ENCODE measurements around the gene TSPAN14. TPM values are rescaled to one million over a fixed set of nuclear protein-coding genes. Genes with fewer than 3 reads are reported as not detected.

TSPAN14 gene
- total and polyA plus RNA-seq, 2 experiments from 2014 or later = 17.9 to 40.7 TPM

DNA sequence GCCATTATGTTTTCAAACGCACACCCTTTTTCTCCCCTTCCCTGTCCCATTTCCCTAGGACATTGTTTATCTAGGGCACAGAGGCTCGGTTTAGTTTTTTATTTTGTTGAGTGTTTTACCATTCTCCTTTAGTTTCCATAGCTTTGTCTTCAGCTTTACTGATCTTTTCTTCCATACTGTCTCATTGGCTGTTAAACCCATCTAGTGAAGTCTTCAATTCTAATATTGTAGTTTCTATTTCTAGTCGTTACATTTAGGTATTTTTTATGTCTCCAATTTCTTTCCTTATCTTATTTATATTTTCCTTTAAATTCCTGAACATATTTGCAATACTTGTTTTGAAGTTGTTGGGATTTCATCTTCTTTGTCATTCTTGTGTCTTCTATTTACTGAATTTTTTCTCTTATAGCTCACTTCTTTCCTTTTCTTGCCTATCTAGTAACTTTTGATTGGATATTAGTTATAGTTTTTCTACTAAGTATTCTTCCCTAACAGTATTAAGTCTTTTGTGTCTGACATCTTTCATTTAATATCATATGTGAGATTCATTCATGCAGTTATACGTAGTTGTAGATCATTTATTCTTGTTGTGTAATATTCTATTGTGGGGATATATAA lies 42.6 kb downstream of the TSPAN14 start (continued):
- TF ChIP-seq, protein P1, sequence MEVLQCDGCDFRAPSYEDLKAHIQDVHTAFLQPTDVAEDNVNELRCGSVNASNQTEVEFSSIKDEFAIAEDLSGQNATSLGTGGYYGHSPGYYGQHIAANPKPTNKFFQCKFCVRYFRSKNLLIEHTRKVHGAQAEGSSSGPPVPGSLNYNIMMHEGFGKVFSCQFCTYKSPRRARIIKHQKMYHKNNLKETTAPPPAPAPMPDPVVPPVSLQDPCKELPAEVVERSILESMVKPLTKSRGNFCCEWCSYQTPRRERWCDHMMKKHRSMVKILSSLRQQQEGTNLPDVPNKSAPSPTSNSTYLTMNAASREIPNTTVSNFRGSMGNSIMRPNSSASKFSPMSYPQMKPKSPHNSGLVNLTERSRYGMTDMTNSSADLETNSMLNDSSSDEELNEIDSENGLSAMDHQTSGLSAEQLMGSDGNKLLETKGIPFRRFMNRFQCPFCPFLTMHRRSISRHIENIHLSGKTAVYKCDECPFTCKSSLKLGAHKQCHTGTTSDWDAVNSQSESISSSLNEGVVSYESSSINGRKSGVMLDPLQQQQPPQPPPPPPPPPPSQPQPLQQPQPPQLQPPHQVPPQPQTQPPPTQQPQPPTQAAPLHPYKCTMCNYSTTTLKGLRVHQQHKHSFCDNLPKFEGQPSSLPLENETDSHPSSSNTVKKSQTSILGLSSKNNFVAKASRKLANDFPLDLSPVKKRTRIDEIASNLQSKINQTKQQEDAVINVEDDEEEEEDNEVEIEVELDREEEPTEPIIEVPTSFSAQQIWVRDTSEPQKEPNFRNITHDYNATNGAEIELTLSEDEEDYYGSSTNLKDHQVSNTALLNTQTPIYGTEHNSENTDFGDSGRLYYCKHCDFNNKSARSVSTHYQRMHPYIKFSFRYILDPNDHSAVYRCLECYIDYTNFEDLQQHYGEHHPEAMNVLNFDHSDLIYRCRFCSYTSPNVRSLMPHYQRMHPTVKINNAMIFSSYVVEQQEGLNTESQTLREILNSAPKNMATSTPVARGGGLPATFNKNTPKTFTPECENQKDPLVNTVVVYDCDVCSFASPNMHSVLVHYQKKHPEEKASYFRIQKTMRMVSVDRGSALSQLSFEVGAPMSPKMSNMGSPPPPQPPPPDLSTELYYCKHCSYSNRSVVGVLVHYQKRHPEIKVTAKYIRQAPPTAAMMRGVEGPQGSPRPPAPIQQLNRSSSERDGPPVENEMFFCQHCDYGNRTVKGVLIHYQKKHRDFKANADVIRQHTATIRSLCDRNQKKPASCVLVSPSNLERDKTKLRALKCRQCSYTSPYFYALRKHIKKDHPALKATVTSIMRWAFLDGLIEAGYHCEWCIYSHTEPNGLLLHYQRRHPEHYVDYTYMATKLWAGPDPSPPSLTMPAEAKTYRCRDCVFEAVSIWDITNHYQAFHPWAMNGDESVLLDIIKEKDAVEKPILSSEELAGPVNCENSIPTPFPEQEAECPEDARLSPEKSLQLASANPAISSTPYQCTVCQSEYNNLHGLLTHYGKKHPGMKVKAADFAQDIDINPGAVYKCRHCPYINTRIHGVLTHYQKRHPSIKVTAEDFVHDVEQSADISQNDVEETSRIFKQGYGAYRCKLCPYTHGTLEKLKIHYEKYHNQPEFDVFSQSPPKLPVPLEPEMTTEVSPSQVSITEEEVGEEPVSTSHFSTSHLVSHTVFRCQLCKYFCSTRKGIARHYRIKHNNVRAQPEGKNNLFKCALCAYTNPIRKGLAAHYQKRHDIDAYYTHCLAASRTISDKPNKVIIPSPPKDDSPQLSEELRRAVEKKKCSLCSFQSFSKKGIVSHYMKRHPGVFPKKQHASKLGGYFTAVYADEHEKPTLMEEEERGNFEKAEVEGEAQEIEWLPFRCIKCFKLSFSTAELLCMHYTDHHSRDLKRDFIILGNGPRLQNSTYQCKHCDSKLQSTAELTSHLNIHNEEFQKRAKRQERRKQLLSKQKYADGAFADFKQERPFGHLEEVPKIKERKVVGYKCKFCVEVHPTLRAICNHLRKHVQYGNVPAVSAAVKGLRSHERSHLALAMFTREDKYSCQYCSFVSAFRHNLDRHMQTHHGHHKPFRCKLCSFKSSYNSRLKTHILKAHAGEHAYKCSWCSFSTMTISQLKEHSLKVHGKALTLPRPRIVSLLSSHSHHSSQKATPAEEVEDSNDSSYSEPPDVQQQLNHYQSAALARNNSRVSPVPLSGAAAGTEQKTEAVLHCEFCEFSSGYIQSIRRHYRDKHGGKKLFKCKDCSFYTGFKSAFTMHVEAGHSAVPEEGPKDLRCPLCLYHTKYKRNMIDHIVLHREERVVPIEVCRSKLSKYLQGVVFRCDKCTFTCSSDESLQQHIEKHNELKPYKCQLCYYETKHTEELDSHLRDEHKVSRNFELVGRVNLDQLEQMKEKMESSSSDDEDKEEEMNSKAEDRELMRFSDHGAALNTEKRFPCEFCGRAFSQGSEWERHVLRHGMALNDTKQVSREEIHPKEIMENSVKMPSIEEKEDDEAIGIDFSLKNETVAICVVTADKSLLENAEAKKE (CRISPR knock-in tag; IDR thresholded peaks at IDR 0.05) = no peak
- TF ChIP-seq CREB1 (CRISPR knock-in tag; IDR thresholded peaks at IDR 0.05; ENCODE audit: low read depth) = no peak

DNA sequence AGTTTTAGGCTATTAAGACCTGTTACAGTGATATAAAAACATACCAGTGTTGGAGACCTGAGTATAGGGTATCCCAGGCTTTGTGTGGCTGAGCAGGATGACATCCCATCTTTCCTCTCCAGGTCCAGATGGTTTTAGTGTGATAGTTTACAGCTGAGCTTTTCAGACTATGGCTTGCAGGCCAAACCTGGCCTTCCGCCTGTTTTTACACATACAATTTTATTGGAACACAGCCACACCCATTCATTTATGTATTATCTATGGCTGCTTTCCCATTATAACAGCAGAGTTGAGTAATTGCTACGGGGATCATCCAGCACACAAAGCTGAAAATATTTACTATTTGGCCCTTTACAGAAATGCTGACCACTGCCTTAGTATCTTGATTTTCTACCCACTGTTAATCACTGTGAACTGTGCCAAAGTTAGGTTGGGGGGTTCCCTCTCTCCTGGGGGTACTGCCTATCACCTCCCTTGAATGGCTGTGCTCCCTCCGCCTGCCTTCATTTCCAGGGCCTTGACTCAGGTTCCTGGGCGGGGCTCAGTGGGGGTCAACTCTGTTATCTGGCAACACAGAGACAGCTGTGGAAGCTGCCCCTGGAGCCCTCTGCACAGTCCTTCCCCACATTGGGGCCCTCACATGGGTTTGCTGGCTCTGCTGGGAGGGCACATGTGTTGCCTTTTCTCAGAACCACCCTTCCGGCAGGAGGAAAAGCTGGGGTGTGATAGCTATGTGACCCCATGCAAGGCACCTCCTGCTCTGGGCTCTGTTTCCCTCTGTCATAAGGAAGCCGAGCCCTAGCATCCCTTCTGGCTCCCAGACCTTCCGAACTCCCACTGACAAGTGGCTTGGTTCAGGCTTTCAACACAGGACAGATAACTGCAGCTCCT lies 43.3 kb downstream of the TSPAN14 start:
- H3K4me1 Mint-ChIP-seq = peaks cover 34% of the 10 kb centered on the region
- no peaks in the 10 kb centered on the region; the same call in 2 of the 3 replicates for H3K9me3 Mint-ChIP-seq
- peaks cover 5% of the 10 kb centered on the region for H3K27me3 Mint-ChIP-seq (ENCODE audit: insufficient read depth, low read depth, poor library complexity)
- H3K27ac Mint-ChIP-seq = no peak overlapping the region
- Histone ChIP-seq H3K79me2 (replicated peaks; ENCODE audit: insufficient read depth) (peaks cover 89% of the 10 kb centered on the region), H4K20me1 (replicated peaks; ENCODE audit: insufficient read depth) (peaks cover 27% of the 10 kb centered on the region), H3K27ac (ENCODE audit: low read depth) (0 out of 2 replicates have a peak overlapping the region, but pooled peaks have one; percentile 26), H3K27me3 (ENCODE audit: insufficient read depth) (no peaks in the 10 kb centered on the region), H3K4me3 (no peak overlapping the region), H3K4me2 (no peak overlapping the region), H3K36me3 (ENCODE audit: insufficient read depth) (no peaks in the 10 kb centered on the region), H3F3A (replicated peaks; ENCODE audit: low read depth) (no peaks in the 10 kb centered on the region), H3K4me1 (ENCODE audit: insufficient read depth) (peaks cover 8% of the 10 kb centered on the region; the same call in 1 of the 2 replicates), H3K9me2 (ENCODE audit: insufficient read depth) (no peaks in the 10 kb centered on the region), H2AFZ (no peak overlapping the region)
- DNase-seq (ENCODE audit: low spot score) = no peak
- no peak overlapping the region for H3K4me3 Mint-ChIP-seq
- H3K36me3 Mint-ChIP-seq (ENCODE audit: low read depth) = peaks cover 11% of the 10 kb centered on the region; the same call in 1 of the 3 replicates
- peak; percentile 14; the same call in 1 of the 3 replicates for ATAC-seq
- TF ChIP-seq, protein P1 (CRISPR knock-in tag; IDR thresholded peaks at IDR 0.05) = no peak
- TF ChIP-seq POLR2AphosphoS5 (IDR thresholded peaks at IDR 0.05; ENCODE audit: low read depth) (no peak), JUNB (IDR thresholded peaks at IDR 0.05; ENCODE audit: unreplicated experiment) (no peak), ZNF331 (CRISPR knock-in tag; IDR thresholded peaks at IDR 0.05; ENCODE audit: low read depth) (no peak)

Data from GM23338 (cell line).